ENCODE measurements around the gene PRPF39. TPM values are rescaled to one million over a fixed set of nuclear protein-coding genes. Genes with fewer than 3 reads are reported as not detected.

PRPF39 gene
- total RNA-seq, 1 experiment from 2014 or later: 59.8 TPM

DNA sequence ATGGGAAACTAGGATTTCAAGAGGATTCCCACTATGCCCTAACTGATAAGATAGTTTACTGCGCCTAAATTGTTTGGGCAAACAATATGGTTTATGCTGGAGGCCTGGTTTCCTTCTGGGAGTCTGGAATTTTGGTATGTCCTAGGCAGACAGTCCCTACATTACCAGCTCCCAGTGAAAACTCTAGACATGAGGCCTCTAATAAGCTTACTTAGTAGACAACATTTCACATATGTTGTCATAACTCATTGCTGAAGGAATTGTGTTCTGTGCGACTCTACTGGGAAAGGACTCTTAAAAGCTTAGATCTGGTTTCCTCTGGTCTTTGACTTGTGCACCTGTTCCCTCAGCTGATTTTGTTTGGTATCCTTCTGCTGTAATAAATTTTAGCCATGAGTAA lies 18.0 kb upstream of the PRPF39 start:
- H4K5ac ChIP-seq (ENCODE audit: insufficient read length, low read depth, low read length): no peak overlapping the region
- TF ChIP-seq, protein P1, sequence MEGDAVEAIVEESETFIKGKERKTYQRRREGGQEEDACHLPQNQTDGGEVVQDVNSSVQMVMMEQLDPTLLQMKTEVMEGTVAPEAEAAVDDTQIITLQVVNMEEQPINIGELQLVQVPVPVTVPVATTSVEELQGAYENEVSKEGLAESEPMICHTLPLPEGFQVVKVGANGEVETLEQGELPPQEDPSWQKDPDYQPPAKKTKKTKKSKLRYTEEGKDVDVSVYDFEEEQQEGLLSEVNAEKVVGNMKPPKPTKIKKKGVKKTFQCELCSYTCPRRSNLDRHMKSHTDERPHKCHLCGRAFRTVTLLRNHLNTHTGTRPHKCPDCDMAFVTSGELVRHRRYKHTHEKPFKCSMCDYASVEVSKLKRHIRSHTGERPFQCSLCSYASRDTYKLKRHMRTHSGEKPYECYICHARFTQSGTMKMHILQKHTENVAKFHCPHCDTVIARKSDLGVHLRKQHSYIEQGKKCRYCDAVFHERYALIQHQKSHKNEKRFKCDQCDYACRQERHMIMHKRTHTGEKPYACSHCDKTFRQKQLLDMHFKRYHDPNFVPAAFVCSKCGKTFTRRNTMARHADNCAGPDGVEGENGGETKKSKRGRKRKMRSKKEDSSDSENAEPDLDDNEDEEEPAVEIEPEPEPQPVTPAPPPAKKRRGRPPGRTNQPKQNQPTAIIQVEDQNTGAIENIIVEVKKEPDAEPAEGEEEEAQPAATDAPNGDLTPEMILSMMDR (conservative IDR thresholded peaks at IDR 0.05): no peak
- no peak overlapping the region for H4K91ac ChIP-seq (ENCODE audit: insufficient read length, low read depth, low read length)
- no CpG with 5 or more reads among the region's 2 CpGs for WGBS (ENCODE audit: extremely low coverage, insufficient read length, low lambda C conversion rate)
- H2BK120ac ChIP-seq (ENCODE audit: low read depth, low read length, poor library complexity, severe bottlenecking): no peak overlapping the region
- no peak overlapping the region for H2BK12ac ChIP-seq (ENCODE audit: insufficient read length, low read depth, low read length)
- no peak overlapping the region for H3K9ac ChIP-seq (ENCODE audit: extremely low read depth, insufficient read length, low read length)
- H3K27ac ChIP-seq (ENCODE audit: insufficient read length, low read depth, low read length): no peak overlapping the region
- no peak for DNase-seq
- no peak overlapping the region for H3K4ac ChIP-seq (ENCODE audit: low read depth, low read length)
- no peak overlapping the region for H3K4me3 Mint-ChIP-seq
- H3T11ph ChIP-seq (ENCODE audit: low read length): no peak overlapping the region
- no peaks in the 10 kb centered on the region for H3K27me3 ChIP-seq (ENCODE audit: insufficient read depth, low read length)
- no peaks in the 10 kb centered on the region for H4K20me1 ChIP-seq (ENCODE audit: control insufficient read depth, insufficient read depth, insufficient read length)
- H3K79me1 ChIP-seq (ENCODE audit: insufficient read depth, low read depth, low read length, poor library complexity, severe bottlenecking): no peaks in the 10 kb centered on the region
- no peaks in the 10 kb centered on the region for H3K4me1 Mint-ChIP-seq
- H3K14ac ChIP-seq (ENCODE audit: insufficient read depth, low read length): no peak overlapping the region
- H4K8ac ChIP-seq (replicated peaks; ENCODE audit: insufficient read length, low read depth, low read length): no peak overlapping the region
- H2BK20ac ChIP-seq (ENCODE audit: low read depth, low read length, poor library complexity, severe bottlenecking): no peak overlapping the region
- H3K23me2 ChIP-seq (ENCODE audit: insufficient read length, low read depth, low read length, poor library complexity, severe bottlenecking): no peaks in the 10 kb centered on the region
- no peak overlapping the region for H3K23ac ChIP-seq (ENCODE audit: insufficient read length, low read depth, low read length)
- H2AK5ac ChIP-seq (ENCODE audit: insufficient read length, low read length): no peak overlapping the region
- H2BK15ac ChIP-seq (ENCODE audit: low read depth, low read length): no peak overlapping the region
- H3K4me1 ChIP-seq (ENCODE audit: insufficient read depth, low read length): no peaks in the 10 kb centered on the region
- H3K27ac Mint-ChIP-seq: no peak overlapping the region
- no peaks in the 10 kb centered on the region for H3K9me3 ChIP-seq (ENCODE audit: control insufficient read depth, low read depth, low read length)
- H3K56ac ChIP-seq (ENCODE audit: insufficient read length, low read depth, low read length): no peak overlapping the region
- no peaks in the 10 kb centered on the region for H3K9me3 Mint-ChIP-seq
- no peak overlapping the region for H2BK5ac ChIP-seq (ENCODE audit: insufficient read length, low read length)
- no peak overlapping the region for H2AFZ ChIP-seq (ENCODE audit: low read length)
- no peaks in the 10 kb centered on the region for H3K27me3 Mint-ChIP-seq (ENCODE audit: low read depth)
- no peak overlapping the region for H3K4me2 ChIP-seq (ENCODE audit: insufficient read depth, insufficient read length, low read length)
- H3K36me3 Mint-ChIP-seq (ENCODE audit: insufficient read depth in 1 of 3, low read depth in 3 of 3): peaks cover 2 to 9% (median 3%) of the 10 kb centered on the region in 3 experiments; a peak in 4 of 7 replicates
- no peak overlapping the region for H3K18ac ChIP-seq (ENCODE audit: insufficient read length, low read depth, low read length)
- no peaks in the 10 kb centered on the region for H3K79me2 ChIP-seq (ENCODE audit: insufficient read depth, low read length)

All from H9 (cell line).